SK-N-MC (cell line): ENCODE data around the gene ATP6V0A1.

Experiments used
- EZH2 ChIP-seq: fragments of 200-600 bp; sonication (generic); IDR thresholded peaks from one replicate; pipeline ENCODE4 v1.6.1; 2017; ENCODE audit warnings: antibody characterized with exemption
- POLR2AphosphoS5 ChIP-seq: IDR thresholded peaks from 2 replicates; pipeline ENCODE4 v1.6.1; 2012; ENCODE audit warnings: mild to moderate bottlenecking, low read depth, low read length, borderline replicate concordance

DNA sequence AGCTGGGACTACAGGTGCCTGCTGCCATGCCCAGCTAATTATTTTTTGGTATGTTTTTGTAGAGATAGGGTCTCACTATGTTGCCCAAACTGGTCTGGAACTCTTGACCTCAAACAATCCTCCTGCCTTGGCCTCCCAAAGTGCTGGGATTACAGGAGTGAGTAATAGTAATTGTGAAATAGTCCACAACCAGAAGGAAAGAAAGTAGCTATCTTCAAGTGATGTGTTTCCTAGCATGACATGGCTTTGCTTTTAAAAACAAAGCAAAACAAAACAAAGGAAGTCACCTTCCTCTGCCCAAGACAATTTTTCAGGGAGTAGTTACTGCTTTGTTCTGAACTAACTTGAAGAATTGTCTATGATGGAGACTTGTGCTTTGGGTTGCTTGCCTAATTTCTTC is 27.0 kb downstream of the ATP6V0A1 start:
- TF ChIP-seq EZH2 = no peak
- TF ChIP-seq POLR2AphosphoS5 = no peak
